Measurements from ENCODE around the gene PAIP2B. TPM values are rescaled to one million over a fixed set of nuclear protein-coding genes. Genes with fewer than 3 reads are reported as not detected.

Gene PAIP2B
- total RNA-seq, 2 experiments from 2014 or later = 4.2 to 4.8 TPM

GRCh38 chr2:71154798-71155197 lies 72.1 kb downstream of the PAIP2B start:
- Mint-ChIP-seq H3K4me3 (no peak overlapping the region), H3K27me3 (peaks cover 8% of the 10 kb centered on the region), H3K9me3 (no peaks in the 10 kb centered on the region), H3K4me1 (peaks cover 6% of the 10 kb centered on the region), H3K36me3 (peaks cover 2% of the 10 kb centered on the region), H3K27ac (no peak overlapping the region)
- no peak for DNase-seq
- peak; percentile 59 for ATAC-seq (ENCODE audit: low read depth)
- POLR2A ChIA-PET = no interaction called here

- H3K9me3 Mint-ChIP-seq = no peaks in the 10 kb centered on the region
- peaks cover 2% of the 10 kb centered on the region for H3K36me3 Mint-ChIP-seq
- DNase-seq (no peak), ATAC-seq (ENCODE audit: low read depth) (no peak)
- no peak overlapping the region for H3K4me3 Mint-ChIP-seq
- peaks cover 8% of the 10 kb centered on the region for H3K27me3 Mint-ChIP-seq
- no peak overlapping the region for H3K27ac Mint-ChIP-seq
- peaks cover 6% of the 10 kb centered on the region for H3K4me1 Mint-ChIP-seq
- POLR2A ChIA-PET = no interaction called here
Observed at GRCh38 chr2:71154279-71154678, 72.6 kb downstream of the PAIP2B start.

- H3K4me1 Mint-ChIP-seq = peaks cover 6% of the 10 kb centered on the region
- POLR2A ChIA-PET = no interaction called here
- H3K27ac Mint-ChIP-seq = no peak overlapping the region
- ATAC-seq (ENCODE audit: low read depth) = no peak
- H3K27me3 Mint-ChIP-seq = peaks cover 8% of the 10 kb centered on the region
- DNase-seq = no peak
- H3K4me3 Mint-ChIP-seq = no peak overlapping the region
- peaks cover 2% of the 10 kb centered on the region for H3K36me3 Mint-ChIP-seq
- H3K9me3 Mint-ChIP-seq = no peaks in the 10 kb centered on the region
Observed at GRCh38 chr2:71153585-71154224, 73.2 kb downstream of the PAIP2B start.

- no peak for ATAC-seq (ENCODE audit: low read depth)
- POLR2A ChIA-PET = no interaction called here
- Mint-ChIP-seq H3K4me3 (no peak overlapping the region), H3K9me3 (no peaks in the 10 kb centered on the region), H3K4me1 (no peaks in the 10 kb centered on the region), H3K27ac (no peak overlapping the region), H3K36me3 (peaks cover 8% of the 10 kb centered on the region), H3K27me3 (peaks cover 6% of the 10 kb centered on the region)
- DNase-seq = no peak
Observed at GRCh38 chr2:71151620-71152019, 75.3 kb downstream of the PAIP2B start.

- Mint-ChIP-seq H3K4me3 (no peak overlapping the region), H3K27me3 (no peaks in the 10 kb centered on the region), H3K4me1 (peaks cover 1% of the 10 kb centered on the region), H3K9me3 (no peaks in the 10 kb centered on the region), H3K36me3 (peaks cover 13% of the 10 kb centered on the region), H3K27ac (peak overlapping the region; percentile 48)
- POLR2A ChIA-PET = no interaction called here
- DNase-seq (no peak), ATAC-seq (ENCODE audit: low read depth) (no peak)
Observed at GRCh38 chr2:71150082-71150816, 76.7 kb downstream of the PAIP2B start.

GRCh38 chr2:71148506-71149063 lies 78.3 kb downstream of the PAIP2B start:
- Mint-ChIP-seq H3K27ac (peak overlapping the region; percentile 31), H3K4me1 (peaks cover 1% of the 10 kb centered on the region), H3K27me3 (no peaks in the 10 kb centered on the region), H3K4me3 (no peak overlapping the region), H3K36me3 (peaks cover 19% of the 10 kb centered on the region), H3K9me3 (no peaks in the 10 kb centered on the region)
- POLR2A ChIA-PET = no interaction called here
- no peak for ATAC-seq (ENCODE audit: low read depth)
- DNase-seq = no peak

GRCh38 chr2:71143782-71144181 lies 83.1 kb downstream of the PAIP2B start:
- ATAC-seq (ENCODE audit: low read depth) (no peak), DNase-seq (no peak)
- POLR2A ChIA-PET = interaction anchor here (1.1 kb wide), 1 partner anchor 76 kb away, joined by 3 read pairs; no protein-coding TSS in a partner anchor
- Mint-ChIP-seq H3K27me3 (no peaks in the 10 kb centered on the region), H3K36me3 (peaks cover 24% of the 10 kb centered on the region), H3K9me3 (no peaks in the 10 kb centered on the region), H3K4me3 (no peak overlapping the region), H3K4me1 (peaks cover 1% of the 10 kb centered on the region), H3K27ac (no peak overlapping the region)

GRCh38 chr2:71136174-71136573 lies 90.7 kb downstream of the PAIP2B start:
- H3K27me3 Mint-ChIP-seq = no peaks in the 10 kb centered on the region
- DNase-seq (no peak), ATAC-seq (ENCODE audit: low read depth) (no peak)
- no peak overlapping the region for H3K27ac Mint-ChIP-seq
- H3K9me3 Mint-ChIP-seq = no peaks in the 10 kb centered on the region
- H3K36me3 Mint-ChIP-seq = peaks cover 21% of the 10 kb centered on the region
- H3K4me3 Mint-ChIP-seq = no peak overlapping the region
- H3K4me1 Mint-ChIP-seq = no peaks in the 10 kb centered on the region
- POLR2A ChIA-PET = no interaction called here

GRCh38 chr2:71133603-71134002 lies 93.3 kb downstream of the PAIP2B start:
- POLR2A ChIA-PET = interaction anchor here (2.1 kb wide), 1 partner anchor 65 kb away, joined by 5 read pairs; the partner anchor contains the start of gene NAGK
- ATAC-seq (ENCODE audit: low read depth) (no peak), DNase-seq (no peak)
- peaks cover 14% of the 10 kb centered on the region for H3K36me3 Mint-ChIP-seq
- H3K9me3 Mint-ChIP-seq = no peaks in the 10 kb centered on the region
- no peaks in the 10 kb centered on the region for H3K27me3 Mint-ChIP-seq
- H3K4me1 Mint-ChIP-seq = peaks cover 2% of the 10 kb centered on the region
- no peak overlapping the region for H3K4me3 Mint-ChIP-seq
- H3K27ac Mint-ChIP-seq = no peak overlapping the region

Other genes with a start within 250 kb of the PAIP2B start
- under 1 TPM; 0.28 to 0.33 TPM for gene ANKRD53, start 248.5 kb downstream of the PAIP2B start, total RNA-seq
- 10 to 100 TPM; 51.7 to 55.5 TPM for gene TEX261, start 232.2 kb downstream of the PAIP2B start, total RNA-seq
- gene NAGK, start 158.5 kb downstream of the PAIP2B start, total RNA-seq = 10 to 100 TPM; 87.1 to 93.3 TPM
- gene MCEE, start 96.9 kb downstream of the PAIP2B start, total RNA-seq = 10 to 100 TPM; 16.6 to 17.6 TPM
- 10 to 100 TPM; 36.0 to 37.2 TPM for gene MPHOSPH10, start 96.5 kb downstream of the PAIP2B start, total RNA-seq
- gene ZNF638, start 104.7 kb upstream of the PAIP2B start, total RNA-seq = 100 to 1,000 TPM in 1 of 2 experiments, 10 to 100 TPM in 1; 99.1 to 101 TPM
- 1 to 10 TPM; 6.3 to 6.7 TPM for gene DYSF, start 226.5 kb upstream of the PAIP2B start, total RNA-seq